HG03457 (cell line): Measurements from ENCODE around the gene AQP1.

ENCODE experiments used
- ATAC-seq: cut with Tn5 transposase; IDR thresholded peaks from one replicate; pipeline ENCODE4 v1.9.1; 2021; ENCODE audit warnings: moderate number of reproducible peaks; ENCODE audit not compliant: unreplicated experiment

Gene AQP1

DNA sequence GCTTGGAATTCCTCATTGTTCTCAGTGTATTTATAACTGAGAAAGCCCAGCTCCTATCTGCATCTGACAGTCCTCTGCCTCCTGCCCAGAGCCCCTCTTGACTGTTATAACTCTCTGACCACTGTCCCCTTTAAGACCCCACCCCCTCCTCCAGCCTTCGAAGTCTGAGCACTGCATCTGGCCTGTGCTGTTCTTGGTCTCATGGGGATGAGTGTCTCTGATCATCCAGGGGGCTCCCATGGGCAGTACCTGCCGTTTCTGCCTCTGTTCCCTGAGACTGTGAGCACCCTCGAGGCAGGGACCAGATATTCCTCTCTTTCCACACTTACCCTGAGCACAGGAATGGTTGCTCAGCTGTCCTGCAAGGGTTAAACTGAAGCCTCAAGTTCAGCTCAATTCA, 59.8 kb downstream of the AQP1 start:
- no peak for ATAC-seq

DNA sequence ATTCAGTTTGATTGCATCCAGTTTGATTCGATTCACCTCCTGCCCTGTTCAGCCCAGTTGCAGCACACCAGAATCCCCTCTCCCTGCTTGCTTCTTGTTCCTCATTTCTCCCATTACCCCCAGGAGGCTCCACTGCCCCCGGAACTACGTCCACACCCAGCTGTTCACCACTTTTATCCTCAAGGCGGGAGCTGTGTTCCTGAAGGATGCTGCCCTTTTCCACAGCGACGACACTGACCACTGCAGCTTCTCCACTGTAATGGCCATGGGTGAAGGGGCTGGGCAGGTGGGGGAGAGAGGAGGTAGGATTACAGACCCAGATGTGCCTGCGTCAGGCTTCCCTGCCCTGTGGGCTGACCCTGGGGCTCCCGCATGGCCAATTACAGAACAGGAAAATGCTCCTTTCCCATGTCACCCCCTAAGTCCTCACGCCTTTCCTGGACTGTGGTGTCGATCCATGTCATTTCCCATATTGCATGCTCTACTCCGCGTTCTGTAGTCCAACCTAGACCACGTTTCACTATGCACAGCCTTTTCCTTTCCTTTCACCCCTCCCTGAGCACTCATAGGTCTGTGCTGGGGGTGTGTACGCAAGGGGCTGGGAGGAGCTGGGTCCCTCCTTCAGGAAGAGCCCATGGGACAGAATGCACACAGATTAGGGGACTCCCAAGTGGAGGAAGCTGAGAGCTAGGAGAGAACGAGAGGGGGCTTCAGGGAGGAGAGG, 60.3 kb downstream of the AQP1 start:
- ATAC-seq, result no peak

DNA sequence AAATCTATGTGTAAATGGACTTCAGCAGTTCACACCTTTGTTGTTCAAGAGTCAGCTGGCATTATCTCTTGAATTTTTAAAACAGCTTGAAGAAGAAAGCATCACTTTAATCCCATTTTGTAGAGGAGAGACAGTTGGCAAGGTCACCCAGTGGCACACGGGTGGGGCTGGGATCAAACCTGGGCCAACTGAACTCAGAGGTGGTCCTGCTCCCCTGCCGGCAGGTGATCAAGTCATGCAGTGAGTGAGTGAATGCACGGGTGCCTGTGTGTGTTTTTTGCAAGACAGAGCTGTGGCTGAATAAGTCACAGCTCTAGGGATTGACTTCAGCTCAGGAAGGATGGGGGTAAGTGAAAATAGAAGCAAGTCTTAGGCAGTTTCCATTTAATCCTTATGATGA, 61.6 kb downstream of the AQP1 start:
- ATAC-seq, result no peak

DNA sequence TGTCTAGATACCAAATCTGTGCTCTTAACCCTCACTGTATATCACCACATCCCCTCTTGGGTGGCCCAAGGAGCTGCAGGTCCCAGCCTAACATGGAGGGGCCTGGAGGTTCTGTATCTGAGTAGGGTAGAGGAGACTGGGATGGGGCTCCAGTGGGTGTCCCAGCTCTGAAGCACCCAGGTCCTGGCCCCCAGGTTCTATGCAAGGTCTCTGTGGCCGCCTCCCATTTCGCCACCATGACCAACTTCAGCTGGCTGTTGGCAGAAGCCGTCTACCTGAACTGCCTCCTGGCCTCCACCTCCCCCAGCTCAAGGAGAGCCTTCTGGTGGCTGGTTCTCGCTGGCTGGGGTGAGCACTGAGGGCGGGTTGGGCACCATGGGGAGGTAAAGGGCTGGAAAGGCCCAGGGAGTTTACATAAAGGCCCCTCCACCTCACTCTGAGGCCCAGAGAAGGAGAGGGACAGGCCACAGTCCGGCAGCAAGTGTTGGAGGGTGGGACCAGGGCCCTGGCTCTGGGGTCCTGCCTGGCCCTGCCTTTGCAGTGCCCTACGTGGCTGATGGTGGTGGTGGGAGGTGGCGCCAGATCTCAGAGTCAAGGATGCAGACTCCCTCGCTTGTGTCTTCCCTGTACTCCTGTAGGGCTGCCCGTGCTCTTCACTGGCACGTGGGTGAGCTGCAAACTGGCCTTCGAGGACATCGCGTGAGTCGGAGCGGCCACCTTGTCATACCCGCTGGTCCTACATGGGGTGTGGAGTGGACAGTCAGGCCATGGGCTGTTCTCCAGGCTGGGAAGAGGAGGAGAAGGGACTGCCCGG, 62.3 kb downstream of the AQP1 start:
- no peak for ATAC-seq

DNA sequence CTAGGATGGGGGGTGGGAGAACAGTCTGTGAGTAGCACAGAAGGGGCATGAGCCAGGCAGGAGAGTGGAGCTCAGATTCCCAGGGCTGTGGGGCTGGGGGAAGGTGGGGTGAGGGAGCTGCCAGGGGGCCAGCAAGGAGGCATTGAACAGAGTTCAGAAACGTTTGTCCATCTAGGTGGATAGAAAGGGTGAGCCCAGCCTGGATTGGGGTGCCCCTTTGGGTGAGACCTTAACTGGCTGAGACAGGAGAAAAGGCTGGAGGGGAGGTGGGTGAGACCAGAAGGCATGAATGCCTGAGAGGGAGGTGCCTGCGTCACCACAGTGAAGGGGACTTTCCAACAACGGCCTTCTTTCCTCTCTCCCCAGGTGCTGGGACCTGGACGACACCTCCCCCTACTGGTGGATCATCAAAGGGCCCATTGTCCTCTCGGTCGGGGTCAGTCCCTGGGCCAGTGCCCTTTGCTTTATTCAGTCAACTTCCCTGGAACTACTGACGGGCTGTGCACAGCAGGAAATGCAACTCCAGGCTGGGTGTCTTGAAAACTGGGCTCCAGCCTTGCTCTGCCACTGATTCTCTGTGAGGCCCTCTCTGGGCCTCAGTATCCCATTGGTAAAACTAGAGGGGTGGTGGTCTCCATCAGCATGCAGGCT, 63.1 kb downstream of the AQP1 start:
- ATAC-seq, result peak; percentile 92
